ENCODE data around the gene BTBD3.

DNA sequence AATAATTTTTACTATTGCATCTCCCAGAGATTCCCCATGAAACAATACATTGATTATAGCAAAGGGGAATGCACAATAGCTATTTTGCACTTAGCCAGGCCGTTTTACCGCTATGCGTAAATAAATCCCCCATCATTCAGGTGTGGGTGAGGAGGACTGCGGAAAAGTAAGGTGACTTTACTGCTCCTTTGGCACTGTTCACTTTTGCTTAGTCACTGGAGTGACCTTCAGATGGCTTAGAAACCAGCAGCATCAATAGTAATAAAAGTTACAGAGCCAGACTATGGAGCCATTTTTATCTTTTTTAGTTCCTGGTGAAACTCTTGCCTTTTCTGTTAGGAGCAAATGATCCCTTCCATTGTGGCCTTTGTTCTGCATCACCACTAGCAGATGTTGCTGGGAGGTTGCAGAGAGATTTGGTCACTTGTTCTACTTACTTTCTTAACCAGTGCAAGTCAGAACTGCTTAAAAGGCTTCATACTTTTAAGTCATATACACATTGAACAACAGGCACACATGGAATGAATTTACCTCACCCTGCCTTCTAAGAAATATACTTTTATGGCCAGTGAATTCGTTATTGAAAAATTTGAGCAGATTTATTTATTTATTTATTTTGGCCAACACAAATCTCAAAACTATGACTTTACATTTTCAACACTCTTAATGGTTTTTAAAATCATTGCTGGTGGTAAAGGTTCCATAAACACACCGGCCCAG is 12.1 kb upstream of the BTBD3 start:
- TF ChIP-seq, protein P1, sequence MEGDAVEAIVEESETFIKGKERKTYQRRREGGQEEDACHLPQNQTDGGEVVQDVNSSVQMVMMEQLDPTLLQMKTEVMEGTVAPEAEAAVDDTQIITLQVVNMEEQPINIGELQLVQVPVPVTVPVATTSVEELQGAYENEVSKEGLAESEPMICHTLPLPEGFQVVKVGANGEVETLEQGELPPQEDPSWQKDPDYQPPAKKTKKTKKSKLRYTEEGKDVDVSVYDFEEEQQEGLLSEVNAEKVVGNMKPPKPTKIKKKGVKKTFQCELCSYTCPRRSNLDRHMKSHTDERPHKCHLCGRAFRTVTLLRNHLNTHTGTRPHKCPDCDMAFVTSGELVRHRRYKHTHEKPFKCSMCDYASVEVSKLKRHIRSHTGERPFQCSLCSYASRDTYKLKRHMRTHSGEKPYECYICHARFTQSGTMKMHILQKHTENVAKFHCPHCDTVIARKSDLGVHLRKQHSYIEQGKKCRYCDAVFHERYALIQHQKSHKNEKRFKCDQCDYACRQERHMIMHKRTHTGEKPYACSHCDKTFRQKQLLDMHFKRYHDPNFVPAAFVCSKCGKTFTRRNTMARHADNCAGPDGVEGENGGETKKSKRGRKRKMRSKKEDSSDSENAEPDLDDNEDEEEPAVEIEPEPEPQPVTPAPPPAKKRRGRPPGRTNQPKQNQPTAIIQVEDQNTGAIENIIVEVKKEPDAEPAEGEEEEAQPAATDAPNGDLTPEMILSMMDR (IDR thresholded peaks at IDR 0.05; ENCODE audit: low read depth, low read length), result no peak
- TF ChIP-seq EZH2phosphoT487 (IDR thresholded peaks at IDR 0.05; ENCODE audit: low read depth), result no peak
